HEK293T (cell line): ENCODE measurements around the gene TMEM223.

Source experiments
- ARNT ChIP-seq: fragments of 450-650 bp; IDR thresholded peaks from 2 replicates; pipeline ENCODE4 v1.6.1; 2017; ENCODE audit warnings: mild to moderate bottlenecking
- BHLHE40 ChIP-seq: fragments of 450-650 bp; IDR thresholded peaks from 2 replicates; pipeline ENCODE4 v1.6.1; 2016; ENCODE audit warnings: mild to moderate bottlenecking, moderate library complexity, borderline replicate concordance
- CTBP1 ChIP-seq: fragments of 450-650 bp; IDR thresholded peaks from 2 replicates; pipeline ENCODE4 v1.6.1; 2016; ENCODE audit warnings: borderline replicate concordance
- ELF4 ChIP-seq: fragments of 450-650 bp; IDR thresholded peaks from 2 replicates; pipeline ENCODE4 v1.6.1; 2017; ENCODE audit warnings: antibody characterized with exemption
- FOXA1 ChIP-seq: fragments of 450-650 bp; IDR thresholded peaks from 2 replicates; pipeline ENCODE4 v1.6.1; 2016; ENCODE audit warnings: mild to moderate bottlenecking
- FOXM1 ChIP-seq: fragments of 450-650 bp; IDR thresholded peaks from 2 replicates; pipeline ENCODE4 v1.6.1; 2017; ENCODE audit warnings: mild to moderate bottlenecking, borderline replicate concordance
- HDGF ChIP-seq: fragments of 450-650 bp; IDR thresholded peaks from 2 replicates; pipeline ENCODE4 v1.6.1; 2017; ENCODE audit warnings: antibody characterized with exemption, borderline replicate concordance
- LEF1 ChIP-seq: fragments of 450-650 bp; IDR thresholded peaks from 2 replicates; pipeline ENCODE4 v1.6.1; 2017; ENCODE audit warnings: mild to moderate bottlenecking, borderline replicate concordance
- NFRKB ChIP-seq: fragments of 450-650 bp; IDR thresholded peaks from 2 replicates; pipeline ENCODE4 v1.6.1; 2016; ENCODE audit warnings: mild to moderate bottlenecking, moderate library complexity
- SP1 ChIP-seq: fragments of 450-650 bp; IDR thresholded peaks from 2 replicates; pipeline ENCODE4 v1.6.1; 2017
- SUZ12 ChIP-seq: fragments of 450-650 bp; IDR thresholded peaks from 2 replicates; pipeline ENCODE4 v1.6.1; 2016; ENCODE audit warnings: mild to moderate bottlenecking
- TARDBP ChIP-seq: fragments of 450-650 bp; IDR thresholded peaks from 2 replicates; pipeline ENCODE4 v1.6.1; 2016
- ZNF384 ChIP-seq: fragments of 450-650 bp; IDR thresholded peaks from 2 replicates; pipeline ENCODE4 v1.6.1; 2016
- TF ChIP-seq, protein P1 (sequence below): fragments of 450-650 bp; IDR thresholded peaks from 2 replicates; pipeline ENCODE4 v1.6.1; 2016

DNA sequence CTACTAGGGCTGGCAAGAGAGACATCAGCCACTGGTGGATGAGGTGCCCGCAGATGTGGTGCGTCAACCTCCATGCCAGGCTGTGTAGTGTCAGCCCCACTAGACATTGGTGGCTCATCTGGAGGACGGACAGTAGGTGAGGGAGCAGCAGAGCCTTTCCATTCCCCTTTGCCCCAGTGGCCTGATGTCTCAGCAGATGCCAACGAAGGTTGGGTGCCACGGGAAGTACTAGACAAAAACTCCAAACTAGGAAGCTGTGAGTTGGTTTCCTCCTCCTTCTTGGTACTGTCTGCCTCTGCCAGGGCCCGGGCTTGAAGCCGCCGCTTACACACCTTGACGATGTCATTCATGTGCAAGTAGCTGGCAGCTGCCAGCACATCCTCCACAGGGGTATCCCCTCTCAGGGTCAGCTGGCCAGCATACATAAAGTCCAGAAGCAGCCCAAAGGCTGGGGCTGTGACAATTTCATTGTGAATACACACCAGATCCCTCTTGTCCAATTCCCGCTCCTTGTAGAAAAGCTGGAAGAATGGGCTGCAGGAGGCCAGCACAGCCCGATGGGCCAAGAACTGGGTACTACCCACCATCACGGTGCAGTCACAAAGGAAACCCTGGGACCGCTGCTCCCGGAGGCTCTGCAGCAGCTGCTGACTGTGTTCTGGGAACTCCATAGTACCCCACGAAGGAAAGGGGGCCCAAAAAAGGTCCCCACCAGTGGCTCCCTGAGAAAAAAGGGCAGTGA is 38.6 kb downstream of the TMEM223 start:
- TF ChIP-seq FOXM1, result no peak
- no peak for TF ChIP-seq TARDBP
- TF ChIP-seq SP1, result no peak
- TF ChIP-seq, protein P1, sequence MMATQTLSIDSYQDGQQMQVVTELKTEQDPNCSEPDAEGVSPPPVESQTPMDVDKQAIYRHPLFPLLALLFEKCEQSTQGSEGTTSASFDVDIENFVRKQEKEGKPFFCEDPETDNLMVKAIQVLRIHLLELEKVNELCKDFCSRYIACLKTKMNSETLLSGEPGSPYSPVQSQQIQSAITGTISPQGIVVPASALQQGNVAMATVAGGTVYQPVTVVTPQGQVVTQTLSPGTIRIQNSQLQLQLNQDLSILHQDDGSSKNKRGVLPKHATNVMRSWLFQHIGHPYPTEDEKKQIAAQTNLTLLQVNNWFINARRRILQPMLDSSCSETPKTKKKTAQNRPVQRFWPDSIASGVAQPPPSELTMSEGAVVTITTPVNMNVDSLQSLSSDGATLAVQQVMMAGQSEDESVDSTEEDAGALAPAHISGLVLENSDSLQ, result no peak
- no peak for TF ChIP-seq ARNT
- TF ChIP-seq LEF1, result no peak
- no peak for TF ChIP-seq BHLHE40
- no peak for TF ChIP-seq HDGF
- no peak for TF ChIP-seq ELF4
- no peak for TF ChIP-seq FOXA1
- TF ChIP-seq ZNF384, result no peak
- no peak for TF ChIP-seq NFRKB
- no peak for TF ChIP-seq CTBP1
- TF ChIP-seq SUZ12, result no peak
